GM21526 (cell line): ENCODE results near the gene MYOM1.
"Not testable (repeated sequence)": the region's sequence is repeated elsewhere in the genome, so short reads cannot be mapped to it uniquely, and the experiment has no call there.

Experiments used
- ATAC-seq: cut with Tn5 transposase; IDR thresholded peaks from one replicate; pipeline ENCODE4 v1.9.1; 2021; ENCODE audit warnings: moderate library complexity; ENCODE audit not compliant: unreplicated experiment, low FRiP score

Gene MYOM1

GRCh38 chr18:3221496-3221895, 1.7 kb upstream of the MYOM1 start:
- ATAC-seq, result no peak

- ATAC-seq, result not testable (repeated sequence)
Measured at GRCh38 chr18:3220868-3221267, 1.1 kb upstream of the MYOM1 start.

GRCh38 chr18:3219241-3219630, 532 bp downstream of the MYOM1 start:
- no peak for ATAC-seq

- ATAC-seq, result no peak
Measured at GRCh38 chr18:3218819-3219218, 949 bp downstream of the MYOM1 start.

GRCh38 chr18:3217948-3218647, 1.7 kb downstream of the MYOM1 start:
- no peak for ATAC-seq

- no peak for ATAC-seq
Measured at GRCh38 chr18:3216987-3217386, 2.8 kb downstream of the MYOM1 start.

- no peak for ATAC-seq
Measured at GRCh38 chr18:3214855-3215637, 4.7 kb downstream of the MYOM1 start.

- ATAC-seq, result no peak
Measured at GRCh38 chr18:3213300-3214059, 6.3 kb downstream of the MYOM1 start.

- no peak for ATAC-seq
Measured at GRCh38 chr18:3212657-3213056, 7.1 kb downstream of the MYOM1 start.

- ATAC-seq, result no peak
Measured at GRCh38 chr18:3211236-3211992, 8.4 kb downstream of the MYOM1 start.

GRCh38 chr18:3209859-3210569, 9.8 kb downstream of the MYOM1 start:
- ATAC-seq, result no peak

- ATAC-seq, result no peak
Measured at GRCh38 chr18:3207565-3207964, 12.2 kb downstream of the MYOM1 start.

GRCh38 chr18:3205239-3205638, 14.5 kb downstream of the MYOM1 start:
- ATAC-seq, result no peak

- ATAC-seq, result no peak
Measured at GRCh38 chr18:3199942-3200645, 19.7 kb downstream of the MYOM1 start.

- not testable (repeated sequence) for ATAC-seq
Measured at GRCh38 chr18:3198260-3198860, 21.4 kb downstream of the MYOM1 start.

GRCh38 chr18:3194947-3195612, 24.7 kb downstream of the MYOM1 start:
- no peak for ATAC-seq

- ATAC-seq, result no peak
Measured at GRCh38 chr18:3193331-3193730, 26.4 kb downstream of the MYOM1 start.

- ATAC-seq, result no peak
Measured at GRCh38 chr18:3192752-3193151, 27.0 kb downstream of the MYOM1 start.
